ENCODE measurements around the gene XPNPEP3. TPM values are rescaled to one million over a fixed set of nuclear protein-coding genes. Genes with fewer than 3 reads are reported as not detected.

Gene XPNPEP3
- total and polyA plus RNA-seq, 2 donors (not counting 3 experiments of a cell fraction or from before 2014, with no cell fraction given), result 12.3 to 21.2 TPM

- CTCF ChIA-PET, result interaction anchor here (0.7 to 4.2 kb wide), 8 partner anchors 8 to 779 kb away, joined by 3 to 24 read pairs (median 4); no protein-coding TSS in a partner anchor
- Histone ChIP-seq H3K79me2 (ENCODE audit: control insufficient read depth, insufficient read depth, low read length) (peaks cover 44% of the 10 kb centered on the region), H3K4me2 (ENCODE audit: insufficient read depth, low read length) (peak overlapping the region; percentile 65), H3K4me1 (ENCODE audit: control insufficient read depth, extremely low read depth, insufficient read depth, low read length) (peaks cover 15% of the 10 kb centered on the region), H3K9ac (replicated peaks; ENCODE audit: extremely low read depth, insufficient read depth, low read length) (peak overlapping the region; percentile 81), H4K20me1 (replicated peaks; ENCODE audit: control insufficient read depth, extremely low read depth, insufficient read depth, low read length) (no peaks in the 10 kb centered on the region), H3K9me1 (replicated peaks; ENCODE audit: control insufficient read depth, extremely low read depth, insufficient read depth, low read length) (no peaks in the 10 kb centered on the region), H3K27ac (ENCODE audit: insufficient read depth, low read depth, low read length) (no peak overlapping the region), H3K36me3 (ENCODE audit: control insufficient read depth in 2 of 2, extremely low read depth in 1 of 2, insufficient read depth in 2 of 2, low read length in 2 of 2) (no peaks in the 10 kb centered on the region), H3K4me3 (replicated peaks in 1 of 3; ENCODE audit: insufficient read depth in 1 of 3, low read depth in 1 of 3, low read length in 3 of 3) (peak overlapping the region; percentile 80 to 95 (median 83)), H2AFZ (ENCODE audit: low read depth, low read length) (peak overlapping the region; percentile 95), H3K27me3 (ENCODE audit: control insufficient read depth in 2 of 2, insufficient read depth in 2 of 2, low read length in 2 of 2) (no peaks in the 10 kb centered on the region), H3K9me3 (replicated peaks; ENCODE audit: control insufficient read depth, insufficient read depth, low read length) (no peaks in the 10 kb centered on the region)
- TF ChIP-seq GATA2 (IDR thresholded peaks at IDR 0.05; ENCODE audit: insufficient read depth, insufficient read length, low read depth, low read length), result no peak
- no peak for TF ChIP-seq EZH2 (IDR thresholded peaks at IDR 0.05; ENCODE audit: borderline replicate concordance, low read depth, low read length, severe bottlenecking)
- TF ChIP-seq CTCF (IDR thresholded peaks at IDR 0.05; ENCODE audit: extremely low read depth in 1 of 2, insufficient read depth in 1 of 2, low read depth in 1 of 2, low read length in 2 of 2), result no peak
- TF ChIP-seq POLR2A (IDR thresholded peaks at IDR 0.05; ENCODE audit: low read depth, low read length), result no peak
- no peak for TF ChIP-seq JUN (IDR thresholded peaks at IDR 0.05; ENCODE audit: borderline replicate concordance, insufficient read depth, insufficient read length, low read depth)
- no peak for TF ChIP-seq MAX (IDR thresholded peaks at IDR 0.05; ENCODE audit: insufficient read depth, insufficient read length)
- TF ChIP-seq MYC (IDR thresholded peaks at IDR 0.05; ENCODE audit: low read depth, low read length), result no peak
- TF ChIP-seq POLR2AphosphoS5 (IDR thresholded peaks at IDR 0.05; ENCODE audit: insufficient read depth, low read depth, low read length), result no peak
- TSS peak; percentile 39 for BruUV-seq (replicated peaks)
- intact Hi-C loops (cut with micrococcal nuclease), result loop anchor here (2.0 kb wide), 2 partner anchors 39 to 135 kb away; partner anchors contain the start of genes ST13 and XPNPEP3
- POLR2A ChIA-PET, result no interaction called here
- dilution Hi-C loops (cut with MboI; ENCODE audit: extremely low pct_ligation_motif_present, low sequenced_read_pairs), result no loop called here
- no peak for FAIRE-seq
- DNase-seq (ENCODE audit: low read depth, low spot score), result no peak
Observed at GRCh38 chr22:40818192-40818746, 38.7 kb upstream of the XPNPEP3 start.
